ENCODE results near the gene ZNF318. TPM values are rescaled to one million over a fixed set of nuclear protein-coding genes. Genes with fewer than 3 reads are reported as not detected.

Gene ZNF318
- total RNA-seq, 4 donors from 2014 or later = 20.9 to 35.5 (median 24.8) TPM

DNA sequence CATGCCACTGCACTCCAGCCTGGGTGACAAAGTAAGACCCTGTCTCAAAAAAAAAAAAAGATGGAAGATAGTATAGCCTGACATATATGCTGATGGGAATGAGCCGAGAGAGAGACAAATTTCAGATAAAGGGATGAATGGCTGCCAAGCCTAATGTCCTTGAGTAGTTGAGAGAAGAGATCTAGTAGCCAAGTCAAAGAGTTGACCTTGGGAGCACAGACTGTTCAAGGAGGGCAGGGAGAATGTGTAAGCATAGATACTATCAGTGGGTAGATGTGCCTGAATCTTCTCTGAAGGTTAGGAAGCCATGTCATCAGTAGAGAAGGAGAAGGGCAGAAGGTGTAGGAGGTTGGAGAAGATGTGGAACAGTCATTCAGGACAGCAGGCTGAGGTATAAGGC is 37.8 kb upstream of the ZNF318 start:
- 92% methylated on average over 1 of the region's 1 CpG for WGBS
- no peak for DNase-seq (ENCODE audit: low spot score in 2 of 2)
- Histone ChIP-seq H3K27ac (no peak overlapping the region), H3K4me3 (no peak overlapping the region), H3K9me3 (no peaks in the 10 kb centered on the region), H3K36me3 (no peaks in the 10 kb centered on the region), H3K4me1 (no peaks in the 10 kb centered on the region), H3K27me3 (no peaks in the 10 kb centered on the region)
- TF ChIP-seq POLR2A (IDR thresholded peaks at IDR 0.05) = no peak
- TF ChIP-seq POLR2AphosphoS5 (IDR thresholded peaks at IDR 0.05) = no peak
- TF ChIP-seq EP300 (IDR thresholded peaks at IDR 0.05) = no peak
- TF ChIP-seq, protein P1, sequence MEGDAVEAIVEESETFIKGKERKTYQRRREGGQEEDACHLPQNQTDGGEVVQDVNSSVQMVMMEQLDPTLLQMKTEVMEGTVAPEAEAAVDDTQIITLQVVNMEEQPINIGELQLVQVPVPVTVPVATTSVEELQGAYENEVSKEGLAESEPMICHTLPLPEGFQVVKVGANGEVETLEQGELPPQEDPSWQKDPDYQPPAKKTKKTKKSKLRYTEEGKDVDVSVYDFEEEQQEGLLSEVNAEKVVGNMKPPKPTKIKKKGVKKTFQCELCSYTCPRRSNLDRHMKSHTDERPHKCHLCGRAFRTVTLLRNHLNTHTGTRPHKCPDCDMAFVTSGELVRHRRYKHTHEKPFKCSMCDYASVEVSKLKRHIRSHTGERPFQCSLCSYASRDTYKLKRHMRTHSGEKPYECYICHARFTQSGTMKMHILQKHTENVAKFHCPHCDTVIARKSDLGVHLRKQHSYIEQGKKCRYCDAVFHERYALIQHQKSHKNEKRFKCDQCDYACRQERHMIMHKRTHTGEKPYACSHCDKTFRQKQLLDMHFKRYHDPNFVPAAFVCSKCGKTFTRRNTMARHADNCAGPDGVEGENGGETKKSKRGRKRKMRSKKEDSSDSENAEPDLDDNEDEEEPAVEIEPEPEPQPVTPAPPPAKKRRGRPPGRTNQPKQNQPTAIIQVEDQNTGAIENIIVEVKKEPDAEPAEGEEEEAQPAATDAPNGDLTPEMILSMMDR (IDR thresholded peaks at IDR 0.05) = no peak

DNA sequence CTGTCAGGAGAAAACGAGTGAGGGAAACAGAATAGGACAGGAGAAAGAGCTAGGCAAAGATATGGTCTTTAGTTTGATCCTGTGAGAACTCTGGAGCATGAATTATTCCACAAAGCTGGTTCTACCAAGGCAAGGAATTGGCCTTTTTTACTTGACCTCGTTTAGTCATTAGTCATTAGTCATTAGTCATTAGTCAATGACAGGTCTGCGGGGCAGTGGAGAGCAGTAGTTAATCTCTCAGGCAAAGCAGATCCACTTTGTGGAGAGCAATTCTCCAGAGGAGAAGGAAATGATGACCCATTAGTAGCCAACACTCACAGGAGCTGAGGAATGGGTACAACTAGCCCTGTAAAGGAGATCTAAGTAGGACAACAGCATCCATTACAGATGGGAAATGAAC is 35.9 kb upstream of the ZNF318 start:
- WGBS = 54% methylated on average over 3 of the region's 3 CpGs
- Histone ChIP-seq H3K9me3 (no peaks in the 10 kb centered on the region), H3K27ac (no peak overlapping the region)

GRCh38 chr6:43402820-43403219 is 33.4 kb upstream of the ZNF318 start:
- Histone ChIP-seq H3K27me3 (no peaks in the 10 kb centered on the region), H3K27ac (no peak overlapping the region), H3K9me3 (no peaks in the 10 kb centered on the region), H3K4me3 (no peak overlapping the region), H3K4me1 (no peaks in the 10 kb centered on the region), H3K36me3 (no peaks in the 10 kb centered on the region)
- no peak for DNase-seq (ENCODE audit: low spot score in 2 of 2)
- TF ChIP-seq POLR2AphosphoS5 (IDR thresholded peaks at IDR 0.05) (no peak), EP300 (IDR thresholded peaks at IDR 0.05) (no peak)
- WGBS = 71% methylated on average over 1 of the region's 1 CpG

More for the DNA sequence above, 35.9 kb upstream of the ZNF318 start:
- DNase-seq (ENCODE audit: low spot score in 2 of 2) = no peak
- H3K4me1 ChIP-seq = no peaks in the 10 kb centered on the region
- TF ChIP-seq, protein P1 (IDR thresholded peaks at IDR 0.05) = no peak
- TF ChIP-seq EP300 (IDR thresholded peaks at IDR 0.05) (no peak), POLR2A (IDR thresholded peaks at IDR 0.05) (no peak), POLR2AphosphoS5 (IDR thresholded peaks at IDR 0.05) (no peak)
- no peak overlapping the region for H3K4me3 ChIP-seq
- H3K36me3 ChIP-seq = no peaks in the 10 kb centered on the region
- H3K27me3 ChIP-seq = no peaks in the 10 kb centered on the region

DNA sequence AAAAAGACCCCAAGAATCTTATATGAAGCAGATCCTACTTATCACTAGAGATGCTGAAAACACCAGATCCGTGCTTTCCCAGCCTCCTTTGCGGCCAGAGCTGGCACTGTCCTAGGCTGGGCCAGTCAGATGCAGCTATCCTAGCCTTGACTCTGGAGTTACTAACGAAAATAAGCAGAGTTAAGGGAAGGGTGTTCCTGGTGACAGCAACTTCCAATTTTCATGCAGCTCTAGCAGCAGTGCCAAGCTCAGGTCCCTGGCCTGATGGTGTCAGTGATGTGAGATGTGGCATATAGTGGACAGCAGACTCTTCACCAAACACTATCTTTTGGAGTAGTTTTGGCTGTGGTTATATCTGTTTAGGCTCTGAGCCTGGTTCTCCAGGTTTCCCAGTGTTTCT is 32.3 kb upstream of the ZNF318 start:
- no peak for DNase-seq (ENCODE audit: low spot score in 2 of 2)

GRCh38 chr6:43399932-43400487 is 30.6 kb upstream of the ZNF318 start:
- WGBS = 78% methylated on average over 3 of the region's 3 CpGs
- no peak for TF ChIP-seq EP300 (IDR thresholded peaks at IDR 0.05)
- TF ChIP-seq, protein P1 (IDR thresholded peaks at IDR 0.05) = no peak
- no peak for TF ChIP-seq POLR2A (IDR thresholded peaks at IDR 0.05)
- TF ChIP-seq POLR2AphosphoS5 (IDR thresholded peaks at IDR 0.05) = no peak

More for the DNA sequence above, 32.3 kb upstream of the ZNF318 start:
- H3K36me3 ChIP-seq = no peaks in the 10 kb centered on the region
- no peaks in the 10 kb centered on the region for H3K27me3 ChIP-seq
- no peak overlapping the region for H3K4me3 ChIP-seq
- no peaks in the 10 kb centered on the region for H3K9me3 ChIP-seq
- TF ChIP-seq, protein P1 (IDR thresholded peaks at IDR 0.05) = no peak
- no peak for TF ChIP-seq POLR2A (IDR thresholded peaks at IDR 0.05)
- no peak for TF ChIP-seq EP300 (IDR thresholded peaks at IDR 0.05)
- no peak for TF ChIP-seq POLR2AphosphoS5 (IDR thresholded peaks at IDR 0.05)
- H3K27ac ChIP-seq = no peak overlapping the region
- WGBS = 93% methylated on average over 3 of the region's 3 CpGs
- no peaks in the 10 kb centered on the region for H3K4me1 ChIP-seq

More at GRCh38 chr6:43399932-43400487, 30.6 kb upstream of the ZNF318 start:
- H3K9me3 ChIP-seq = no peaks in the 10 kb centered on the region
- no peaks in the 10 kb centered on the region for H3K4me1 ChIP-seq
- H3K36me3 ChIP-seq = no peaks in the 10 kb centered on the region
- no peak for DNase-seq (ENCODE audit: low spot score in 2 of 2)
- H3K4me3 ChIP-seq = no peak overlapping the region
- no peak overlapping the region for H3K27ac ChIP-seq
- no peaks in the 10 kb centered on the region for H3K27me3 ChIP-seq
